IPS DF 6.9 (cell line): ENCODE results near the gene MORF4L1.

Experiments used
- DNase-seq: peaks from one replicate; pipeline ENCODE4 v3.0.0-alpha.2; 2013; ENCODE audit warnings: low read depth, low spot score
- H3K27ac ChIP-seq: one replicate; pipeline ENCODE4 v1.5.1; 2013; ENCODE audit warnings: low read length, control low read depth
- H3K27me3 ChIP-seq: 2 replicates; pipeline ENCODE4 v1.6.1; 2013; ENCODE audit warnings: mild to moderate bottlenecking, low read length; ENCODE audit not compliant: control insufficient read depth, insufficient read depth
- H3K36me3 ChIP-seq: 2 replicates; pipeline ENCODE4 v1.6.1; 2013; ENCODE audit warnings: low read length; ENCODE audit not compliant: control insufficient read depth, insufficient read depth
- H3K4me1 ChIP-seq: 2 replicates; pipeline ENCODE4 v1.6.1; 2013; ENCODE audit warnings: low read length; ENCODE audit not compliant: control insufficient read depth, insufficient read depth
- H3K4me3 ChIP-seq: 2 replicates; pipeline ENCODE4 v1.5.1; 2013; ENCODE audit warnings: mild to moderate bottlenecking, low read length
- H3K9me3 ChIP-seq: 2 replicates; pipeline ENCODE4 v1.6.1; 2013; ENCODE audit warnings: low read length, inconsistent platforms; ENCODE audit not compliant: control insufficient read depth, insufficient read depth
- WGBS: extraction: QIAGEN DNeasy Blood & Tissue Kit; methylation state at CpG from one replicate; pipeline ENCODE4 v1.1.7; 2013; ENCODE audit warnings: mixed read lengths, missing lambda C conversion rate; ENCODE audit not compliant: insufficient read length, insufficient coverage; 5-methylcytosine and 5-hydroxymethylcytosine counted together

Gene MORF4L1

DNA sequence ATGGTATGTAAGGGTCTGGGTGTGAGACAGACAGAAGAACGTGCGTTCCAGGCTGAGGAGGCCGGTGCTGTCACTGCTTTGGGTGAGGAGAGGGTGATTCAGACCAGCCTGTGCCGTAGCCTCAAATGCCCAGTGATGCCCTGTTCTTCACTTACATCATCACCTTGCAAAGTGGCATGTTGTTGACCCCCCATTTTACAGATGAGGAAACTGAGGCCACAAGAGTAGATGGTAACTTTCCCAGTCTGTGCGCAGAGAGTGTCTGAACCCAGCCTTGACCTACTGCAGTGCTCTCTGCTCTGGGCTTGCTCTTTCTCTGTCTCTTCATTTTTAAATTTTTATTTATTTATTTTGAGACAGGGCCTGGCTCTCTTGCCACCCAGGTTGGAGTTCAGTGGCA, 73.8 kb downstream of the MORF4L1 start:
- no CpG with 5 or more reads among the region's 5 CpGs for WGBS
- no peak overlapping the region for H3K4me3 ChIP-seq
- peaks cover 7% of the 10 kb centered on the region; the same call in 1 of the 2 replicates for H3K4me1 ChIP-seq

DNA sequence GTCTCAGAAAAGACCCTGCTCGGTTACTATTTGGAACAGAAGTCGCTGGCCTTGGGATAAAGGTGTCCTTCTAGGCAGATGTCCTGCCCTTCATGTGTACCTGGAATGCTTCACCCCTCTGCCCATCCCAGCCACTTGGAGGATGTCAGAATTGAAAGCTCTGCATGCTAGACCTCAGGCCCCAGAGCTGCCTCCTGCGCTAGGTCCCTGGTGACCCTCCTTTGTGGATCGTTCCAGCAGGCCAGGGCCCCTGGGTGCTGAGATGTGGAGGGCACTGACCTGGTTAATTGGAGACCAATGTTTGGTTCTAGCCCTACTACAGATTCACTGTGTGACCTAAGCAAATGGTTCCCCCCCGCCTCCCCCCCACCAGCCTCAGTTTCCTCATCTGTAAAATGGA, 74.8 kb downstream of the MORF4L1 start:
- Histone ChIP-seq H3K9me3 (no peaks in the 10 kb centered on the region), H3K36me3 (no peaks in the 10 kb centered on the region), H3K4me3 (no peak overlapping the region), H3K27ac (no peak overlapping the region), H3K4me1 (peaks cover 9% of the 10 kb centered on the region; the same call in 1 of the 2 replicates), H3K27me3 (peaks cover 6% of the 10 kb centered on the region; the same call in 1 of the 2 replicates)
- no CpG with 5 or more reads among the region's 5 CpGs for WGBS
- DNase-seq = no peak

More for the DNA sequence above, 73.8 kb downstream of the MORF4L1 start:
- Histone ChIP-seq H3K36me3 (no peaks in the 10 kb centered on the region), H3K9me3 (no peaks in the 10 kb centered on the region), H3K27me3 (peaks cover 6% of the 10 kb centered on the region; the same call in 1 of the 2 replicates), H3K27ac (no peak overlapping the region)
- no peak for DNase-seq
